Activated T-cell treated with anti-CD3 and anti-CD28 coated beads, Interleukin-2, amount 50 U/mL, for 72 hours (primary cell): Measurements from ENCODE around the gene MYBPHL. TPM values are rescaled to one million over a fixed set of nuclear protein-coding genes. Genes with fewer than 3 reads are reported as not detected.

Source experiments
- ATAC-seq, 2 donors: fragments of 150-1000 bp; cut with Tn5 transposase; replicated peaks in 1 of 2; 2 replicates each; pipeline ENCODE4 v1.10.0; 2021; ENCODE audit warnings: moderate library complexity in 2 of 2, mild to moderate bottlenecking in 1 of 2
- DNase-seq, 2 donors: peaks; one replicate each; pipeline ENCODE4 v3.0.0; 2021 to 2022; ENCODE audit warnings: mixed read lengths in 1 of 2
- H3K27ac Mint-ChIP-seq: one replicate; pipeline ENCODE4 v1.8.0; 2022; ENCODE audit warnings: mild to moderate bottlenecking, moderate library complexity, mixed read lengths
- H3K27me3 Mint-ChIP-seq: one replicate; pipeline ENCODE4 v1.8.0; 2022; ENCODE audit warnings: low read depth, mixed read lengths
- H3K36me3 Mint-ChIP-seq, 2 donors: one replicate each; pipeline ENCODE4 v1.8.0; 2022; ENCODE audit warnings: mixed read lengths in 2 of 2, mild to moderate bottlenecking in 1 of 2; ENCODE audit not compliant: insufficient read depth in 2 of 2
- H3K4me1 Mint-ChIP-seq: one replicate; pipeline ENCODE4 v1.8.0; 2022; ENCODE audit warnings: low read depth, mixed read lengths
- H3K4me3 Mint-ChIP-seq, 2 donors: one replicate each; pipeline ENCODE4 v1.8.0; 2022; ENCODE audit warnings: mild to moderate bottlenecking in 2 of 2, mixed read lengths in 2 of 2, moderate library complexity in 2 of 2
- H3K9me3 Mint-ChIP-seq, 2 donors: one replicate each; pipeline ENCODE4 v1.8.0; 2022; ENCODE audit warnings: mixed read lengths in 2 of 2
- total RNA-seq, 2 donors: library from RNA; stranded (reverse); gene quantifications; one replicate each; pipeline ENCODE4 v1.2.3, GENCODE V29; 2022

MYBPHL gene
- total RNA-seq, 2 donors from 2014 or later, result not detected

DNA sequence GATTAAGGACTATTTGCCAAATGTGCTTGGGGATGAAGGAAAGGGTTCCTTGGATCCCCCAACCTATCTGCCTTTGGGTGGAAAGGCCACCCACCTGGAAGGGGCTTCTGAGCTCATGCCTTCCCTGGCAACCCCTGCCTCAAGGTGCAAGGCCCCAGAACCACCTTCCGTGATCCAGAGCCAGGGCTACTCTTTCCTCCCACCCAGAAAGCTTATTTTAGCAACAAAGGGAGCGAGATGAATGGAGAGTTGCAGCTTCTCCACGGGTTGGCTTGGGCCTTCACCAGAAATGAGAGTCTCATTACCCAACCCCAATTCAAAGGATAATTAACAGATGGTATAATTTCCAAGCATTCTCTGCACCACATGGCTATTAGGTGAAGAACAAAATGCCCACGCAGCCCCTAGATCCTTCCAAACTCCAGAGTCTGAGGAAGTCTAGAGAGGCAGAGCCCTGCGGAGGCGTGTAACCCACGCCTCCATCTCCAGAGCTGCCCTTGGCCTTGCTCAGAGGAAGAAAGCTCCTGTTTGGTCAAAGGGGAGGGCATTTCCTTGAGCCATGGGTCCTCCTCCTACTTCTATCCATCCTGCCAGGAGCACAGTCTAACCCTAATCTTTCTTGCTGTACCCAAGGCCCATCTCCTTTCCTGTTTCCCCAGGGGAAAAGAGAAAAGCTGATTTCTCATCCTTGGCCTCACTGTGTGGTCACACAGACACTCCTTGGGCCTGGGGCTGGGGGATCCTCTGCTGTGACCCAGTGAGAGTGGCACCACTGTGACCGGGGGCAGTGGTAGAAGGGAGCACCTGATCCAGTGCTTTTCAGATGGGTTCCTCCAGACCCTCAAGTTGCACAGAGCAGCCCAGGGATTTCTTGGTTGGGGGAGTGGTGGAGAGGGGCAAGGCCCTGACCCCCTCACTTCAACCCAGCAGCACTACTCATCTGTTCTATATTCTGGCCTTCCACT is 59.1 kb downstream of the MYBPHL start:
- no peak overlapping the region for H3K4me3 Mint-ChIP-seq
- H3K27ac Mint-ChIP-seq, result no peak overlapping the region
- DNase-seq, result no peak
- ATAC-seq, result no peak
- H3K36me3 Mint-ChIP-seq, result no peaks in the 10 kb centered on the region
- no peaks in the 10 kb centered on the region for H3K9me3 Mint-ChIP-seq
- peaks cover 6% of the 10 kb centered on the region for H3K4me1 Mint-ChIP-seq
- peaks cover 23% of the 10 kb centered on the region for H3K27me3 Mint-ChIP-seq

DNA sequence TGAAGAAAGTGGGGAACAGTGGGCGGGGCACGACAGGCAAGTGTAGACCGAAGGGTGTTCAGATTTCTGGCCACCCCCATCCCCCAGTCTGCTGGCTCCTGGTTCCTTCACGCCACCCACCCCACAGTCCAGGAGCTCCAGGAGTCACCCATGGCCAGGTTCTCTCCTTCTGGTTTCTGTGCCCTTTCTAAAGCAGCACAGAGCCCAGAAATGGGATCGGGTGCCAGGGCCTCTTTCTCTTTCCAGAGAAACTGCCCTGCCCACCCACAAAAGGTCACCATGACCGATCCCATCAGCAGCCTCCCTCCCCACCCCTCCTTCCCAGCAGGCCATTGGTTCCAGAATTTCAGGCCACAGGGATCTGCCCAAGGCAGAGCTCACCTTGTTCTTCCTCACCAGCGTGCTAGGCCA is 60.7 kb downstream of the MYBPHL start:
- no peak for ATAC-seq
- Mint-ChIP-seq H3K36me3 (no peaks in the 10 kb centered on the region), H3K4me1 (peaks cover 19% of the 10 kb centered on the region), H3K4me3 (no peak overlapping the region), H3K27ac (no peak overlapping the region), H3K27me3 (peaks cover 35% of the 10 kb centered on the region), H3K9me3 (no peaks in the 10 kb centered on the region)
- no peak for DNase-seq

DNA sequence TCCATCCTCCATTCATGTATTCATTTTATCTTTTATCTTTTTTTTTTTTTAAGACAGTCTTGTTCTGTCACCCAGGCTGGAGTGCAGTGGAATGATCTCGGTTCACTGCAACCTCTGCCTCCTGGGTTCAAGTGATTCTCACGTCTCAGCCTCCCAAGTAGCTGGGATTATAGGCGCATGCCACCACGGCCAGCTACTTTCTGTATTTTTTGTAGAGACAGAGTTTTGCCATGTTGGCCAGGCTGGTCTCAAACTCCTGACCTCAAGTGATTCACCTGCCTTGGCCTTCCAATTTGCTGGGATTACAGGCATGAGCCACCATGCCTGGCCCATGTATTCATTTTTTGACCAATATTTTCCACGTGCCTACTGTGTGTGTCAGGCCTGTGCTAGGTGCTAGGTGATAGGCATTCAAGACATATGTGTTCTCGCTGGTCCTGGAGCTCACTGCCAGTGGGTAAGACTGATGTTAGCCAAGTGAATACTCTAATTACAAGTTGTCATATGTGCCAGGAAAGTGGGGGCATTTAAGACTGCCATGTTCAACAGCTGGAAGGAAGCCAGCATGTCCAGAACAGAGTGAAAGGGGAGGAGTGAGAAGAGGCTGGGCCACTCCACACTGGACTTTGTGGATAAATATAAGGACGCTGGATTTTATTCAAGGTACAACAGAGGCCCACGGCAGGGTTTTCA is 62.8 kb downstream of the MYBPHL start:
- no peak for ATAC-seq
- DNase-seq, result no peak
- H3K4me1 Mint-ChIP-seq, result peaks cover 15% of the 10 kb centered on the region
- H3K27ac Mint-ChIP-seq, result no peak overlapping the region
- no peaks in the 10 kb centered on the region for H3K36me3 Mint-ChIP-seq
- H3K27me3 Mint-ChIP-seq, result peaks cover 35% of the 10 kb centered on the region
- no peaks in the 10 kb centered on the region for H3K9me3 Mint-ChIP-seq
- H3K4me3 Mint-ChIP-seq, result no peak overlapping the region

DNA sequence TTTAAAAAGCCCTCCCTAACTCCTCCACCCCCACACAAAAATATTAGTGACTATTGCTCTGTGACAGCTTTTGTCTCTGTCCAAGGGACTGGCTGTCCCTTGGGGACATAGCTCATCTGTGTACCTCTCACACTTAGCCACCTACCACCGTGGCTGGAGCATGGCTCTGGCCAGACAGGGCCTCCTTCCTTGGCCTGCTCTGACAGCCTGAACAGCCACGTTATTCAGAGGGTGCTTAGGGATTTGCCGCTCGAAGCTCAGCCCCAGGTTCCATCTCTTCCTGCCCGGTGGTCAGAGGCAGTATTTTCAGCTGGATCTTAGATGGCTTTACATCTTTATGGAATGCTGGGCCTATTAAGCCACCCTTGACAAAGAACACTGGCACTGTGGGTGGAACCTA is 63.6 kb downstream of the MYBPHL start:
- no peak for DNase-seq
- Mint-ChIP-seq H3K27me3 (peaks cover 35% of the 10 kb centered on the region), H3K4me1 (peaks cover 14% of the 10 kb centered on the region), H3K36me3 (peaks cover 0 to 3% of the 10 kb centered on the region in 2 donors), H3K4me3 (no peak overlapping the region), H3K9me3 (no peaks in the 10 kb centered on the region), H3K27ac (no peak overlapping the region)
- ATAC-seq, result no peak

DNA sequence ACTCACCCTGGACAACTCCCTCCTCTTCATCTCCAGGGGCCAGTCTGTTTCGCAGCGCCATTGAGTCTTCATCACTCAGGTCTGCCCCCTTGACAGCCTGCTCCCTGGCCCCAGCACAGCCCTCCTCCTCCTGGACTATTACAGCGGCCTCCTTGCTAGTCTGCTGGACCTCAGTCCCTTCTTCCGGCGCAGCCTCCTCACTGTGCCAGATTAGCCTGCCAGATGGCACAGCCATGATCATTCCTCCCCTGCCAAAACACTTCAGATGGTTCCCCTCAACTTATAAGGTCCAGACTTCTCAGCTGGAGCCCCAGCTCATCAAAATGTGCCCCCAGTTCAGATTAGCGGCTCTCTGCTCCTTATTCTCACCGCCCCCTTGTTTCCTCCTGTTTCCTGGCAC is 64.4 kb downstream of the MYBPHL start:
- Mint-ChIP-seq H3K36me3 (peaks cover 1 to 3% of the 10 kb centered on the region in 2 donors), H3K27me3 (peaks cover 35% of the 10 kb centered on the region), H3K27ac (no peak overlapping the region), H3K4me3 (no peak overlapping the region), H3K4me1 (peaks cover 17% of the 10 kb centered on the region), H3K9me3 (no peaks in the 10 kb centered on the region)
- ATAC-seq (no peak), DNase-seq (no peak)

Other genes with a start within 250 kb of the MYBPHL start
- gene TAF13, start 231.0 kb downstream of the MYBPHL start, total RNA-seq, result 10 to 100 TPM; 25.9 to 29.4 TPM
- gene TMEM167B, start 216.2 kb downstream of the MYBPHL start, total RNA-seq, result 10 to 100 TPM; 50.2 to 57.1 TPM
- gene ELAPOR1, start 192.9 kb downstream of the MYBPHL start, total RNA-seq, result 10 to 100 TPM in 1 of 2 donors, 1 to 10 TPM in 1; 9.4 to 10.2 TPM
- gene SARS1, start 93.1 kb downstream of the MYBPHL start, total RNA-seq, result 100 to 1,000 TPM; 413 to 456 TPM
- 1 to 10 TPM; 2.5 to 3.1 TPM for gene CELSR2, start 57.5 kb downstream of the MYBPHL start, total RNA-seq
- gene PSRC1, start 23.9 kb downstream of the MYBPHL start, total RNA-seq, result 10 to 100 TPM; 17.5 to 18.3 TPM
- gene SORT1, start 90.9 kb upstream of the MYBPHL start, total RNA-seq, result 1 to 10 TPM; 1.4 to 4.8 TPM
- gene PSMA5, start 119.4 kb upstream of the MYBPHL start, total RNA-seq, result 100 to 1,000 TPM; 169 to 179 TPM
- under 1 TPM; 0.10 to 0.37 TPM for gene SYPL2, start 159.5 kb upstream of the MYBPHL start, total RNA-seq
- gene ATXN7L2, start 176.9 kb upstream of the MYBPHL start, total RNA-seq, result 10 to 100 TPM; 11.9 to 13.3 TPM
- gene CYB561D1, start 187.1 kb upstream of the MYBPHL start, total RNA-seq, result 10 to 100 TPM; 15.8 to 16.5 TPM
- 1 to 10 TPM; 2.1 to 2.6 TPM for gene AMIGO1, start 202.7 kb upstream of the MYBPHL start, total RNA-seq
- gene GPR61, start 232.9 kb upstream of the MYBPHL start, total RNA-seq, result not detected
- 10 to 100 TPM in 1 of 2 donors, 1 to 10 TPM in 1; 8.9 to 10.1 TPM for gene GNAI3, start 241.6 kb upstream of the MYBPHL start, total RNA-seq